Head of caudate nucleus (tissue), 42 donors: ENCODE results near the gene DYNC1H1.
"Not testable (repeated sequence)": the region's sequence is repeated elsewhere in the genome, so short reads cannot be mapped to it uniquely, and the experiment has no call there.

ENCODE experiments used
- DNase-seq, 42 donors: peaks; one replicate each; pipeline versions ENCODE4 v3.0.0 to v3.0.0-alpha.2; 2020 to 2021; ENCODE audit warnings: mixed read lengths in 7 of 42
- intact Hi-C: fragments of 100-400 bp; cut with DNase I; formaldehyde crosslinking; loops from one replicate; pipeline ENCODE4 v1.15.0; 2022

Gene DYNC1H1

GRCh38 chr14:102071283-102071998 lies 107.1 kb downstream of the DYNC1H1 start:
- DNase-seq: peak in 13 of 42 donors; percentile 17 to 72 (median 47)
- intact Hi-C loops: no loop called here

- no peak for DNase-seq
- intact Hi-C loops: no loop called here
Measured at GRCh38 chr14:102074415-102074964, 110.1 kb downstream of the DYNC1H1 start.

DNA sequence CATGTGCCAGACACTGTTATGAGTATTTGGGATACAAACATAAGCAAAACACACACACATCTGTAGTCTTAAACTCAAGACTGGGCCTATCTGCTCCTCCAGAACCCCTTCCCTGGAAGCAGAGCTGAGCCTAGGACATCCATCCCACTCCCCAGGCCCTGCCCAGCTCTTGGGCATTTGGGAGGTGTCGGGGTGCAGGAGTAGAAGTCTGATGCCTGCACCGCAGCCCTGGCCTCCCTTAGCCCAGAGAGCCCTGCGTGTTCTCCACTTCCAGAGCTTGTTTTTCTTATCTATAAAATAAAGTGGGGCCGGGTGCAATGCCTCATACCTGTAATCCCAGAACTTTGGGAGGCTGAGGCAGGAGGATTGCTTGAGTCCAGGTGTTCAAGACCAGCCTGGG lies 110.8 kb downstream of the DYNC1H1 start:
- no peak for DNase-seq
- intact Hi-C loops: no loop called here

DNA sequence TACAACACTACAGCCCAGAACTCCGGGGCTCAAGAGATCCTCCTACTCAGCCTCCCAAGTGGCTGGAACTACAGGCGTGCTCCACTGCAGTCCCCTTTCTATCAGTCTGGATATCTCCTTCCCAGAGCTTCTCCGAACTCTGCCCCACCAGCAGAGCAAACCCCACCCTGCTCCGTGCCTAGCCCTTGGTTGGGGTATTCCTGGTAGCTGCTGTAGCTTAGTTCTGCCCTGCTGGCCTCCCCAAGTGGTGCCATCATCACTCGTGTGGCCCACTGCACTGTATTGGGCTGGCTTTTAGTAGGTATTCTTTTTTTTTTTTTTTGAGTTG lies 113.0 kb downstream of the DYNC1H1 start:
- DNase-seq: peak in 1 of 42 donors; percentile 57
- intact Hi-C loops: no loop called here

DNA sequence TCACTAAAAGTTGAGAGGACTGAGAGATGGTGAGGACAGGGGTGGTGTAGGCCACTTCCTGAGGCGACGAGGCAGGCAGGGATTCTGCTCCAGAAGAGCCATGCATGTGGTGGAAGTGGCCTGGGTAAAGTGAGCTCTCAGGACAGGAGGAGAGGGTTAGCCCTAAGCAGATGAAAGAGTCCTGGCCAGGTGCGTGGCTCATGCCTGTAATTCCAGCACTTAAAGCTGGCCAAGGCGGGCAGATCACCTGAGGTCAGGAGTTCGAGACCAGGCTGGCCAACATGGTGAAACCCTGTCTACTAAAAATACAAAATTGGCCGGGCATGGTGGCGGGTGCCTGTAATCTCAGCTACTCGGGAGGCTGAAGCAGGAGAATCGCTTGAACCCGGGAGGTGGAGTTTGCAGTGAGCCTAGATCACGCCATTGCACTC lies 114.0 kb downstream of the DYNC1H1 start:
- peak in 1 of 42 donors; percentile 49 for DNase-seq
- intact Hi-C loops: not testable (repeated sequence)

- intact Hi-C loops: no loop called here
- peak in 1 of 42 donors; percentile 49 for DNase-seq
Measured at GRCh38 chr14:102078831-102079699, 114.7 kb downstream of the DYNC1H1 start.

- DNase-seq: no peak
- intact Hi-C loops: no loop called here
Measured at GRCh38 chr14:102079700-102079979, 115.3 kb downstream of the DYNC1H1 start.

DNA sequence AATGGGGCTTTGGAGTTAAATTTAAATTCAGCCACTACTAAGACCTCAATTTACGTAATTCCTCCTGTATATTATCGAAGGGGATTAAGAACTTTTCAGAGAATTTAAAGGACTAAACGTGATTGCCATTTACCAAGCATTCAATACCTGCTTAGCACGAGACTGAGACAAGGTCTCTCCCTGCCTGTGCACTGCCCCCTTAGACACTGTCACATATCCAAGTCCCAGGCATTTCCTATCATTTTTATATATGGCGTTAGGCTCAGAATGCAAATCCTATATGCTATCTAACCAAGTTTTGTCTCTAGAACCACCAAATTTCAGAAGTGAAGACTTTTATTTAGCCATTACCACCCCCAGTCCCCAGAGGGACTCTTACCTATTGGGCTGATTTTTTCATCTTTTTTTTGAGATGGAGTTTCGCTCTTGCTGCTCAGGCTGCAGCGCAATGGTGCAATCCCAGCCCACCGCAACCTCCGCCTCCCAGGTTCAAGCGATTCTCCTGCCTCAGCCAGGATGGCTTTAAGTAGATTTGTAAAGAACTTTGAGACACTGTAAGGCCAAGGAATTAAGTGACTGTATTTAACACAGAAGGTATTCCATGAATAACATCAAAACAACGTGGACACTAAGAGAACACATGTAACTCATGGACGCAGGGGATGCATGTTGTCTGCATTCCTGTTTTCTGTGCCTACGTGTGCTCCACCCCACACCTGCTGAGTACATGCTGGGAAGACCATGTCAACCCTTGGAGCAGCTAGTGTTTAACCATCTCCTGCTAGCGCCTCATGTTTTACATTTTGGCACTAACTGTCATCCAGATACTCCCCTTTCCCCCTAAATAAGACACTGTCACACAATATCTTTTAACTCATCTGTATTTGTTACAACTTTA lies 116.1 kb downstream of the DYNC1H1 start:
- intact Hi-C loops: no loop called here
- no peak for DNase-seq

DNA sequence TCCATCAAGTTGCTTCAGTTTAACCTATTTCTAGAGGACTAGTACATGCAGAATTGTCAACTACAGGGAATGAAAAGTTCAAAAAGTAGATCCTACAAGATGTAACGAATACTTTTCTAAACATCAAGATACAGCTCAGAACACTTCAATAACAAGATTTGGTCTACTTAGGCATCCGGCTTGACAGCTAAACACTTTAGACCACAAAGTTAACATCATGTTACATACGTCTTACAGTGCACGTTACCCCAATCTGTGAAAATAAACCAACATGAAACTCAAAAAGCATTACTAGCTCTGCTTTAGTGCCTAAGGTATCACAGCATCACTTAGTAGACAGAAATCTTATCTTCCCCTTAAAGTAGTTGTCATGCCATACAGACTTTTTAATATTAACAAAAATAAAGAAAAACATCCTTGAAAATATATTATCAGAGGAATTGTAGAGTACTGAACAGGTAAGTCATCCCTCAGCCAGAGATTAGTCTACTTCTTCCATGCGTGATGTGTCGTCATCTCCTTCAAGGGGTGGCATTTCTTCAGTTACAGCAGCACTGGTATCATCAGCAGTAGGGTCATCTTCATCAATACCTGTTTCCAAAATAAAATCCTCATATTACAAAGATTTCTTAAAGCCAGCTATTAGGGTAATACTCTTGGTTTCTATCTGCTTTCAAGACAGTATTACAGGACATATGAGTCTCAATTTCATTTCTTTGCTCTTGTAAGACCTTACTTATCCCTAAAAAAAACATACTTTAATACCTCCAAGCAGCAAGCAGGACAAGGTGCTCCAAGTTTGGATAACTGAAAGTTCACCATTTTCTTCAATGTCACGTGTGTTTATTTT lies 117.1 kb downstream of the DYNC1H1 start:
- no peak for DNase-seq

DNA sequence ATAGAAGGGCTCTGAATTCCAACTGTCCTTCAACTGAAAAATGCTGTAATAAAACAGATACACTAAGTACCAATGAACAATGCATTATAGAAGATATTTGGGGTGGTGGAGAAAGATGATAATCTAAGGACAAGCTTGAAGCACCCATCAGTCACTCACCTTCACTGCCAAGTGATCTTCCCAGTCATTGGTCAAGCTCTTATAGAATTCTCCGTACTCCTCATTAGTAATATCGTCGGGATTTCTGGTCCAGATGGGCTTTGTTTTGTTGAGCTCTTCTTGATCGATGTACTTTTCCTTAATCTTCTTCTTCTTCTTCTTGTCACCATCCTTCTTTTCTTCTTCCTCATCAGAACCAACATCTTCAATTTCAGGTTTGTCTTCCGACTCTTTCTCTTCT lies 120.1 kb downstream of the DYNC1H1 start:
- DNase-seq, intact Hi-C loops: not testable (repeated sequence)

More for the DNA sequence above, 117.1 kb downstream of the DYNC1H1 start:
- intact Hi-C loops: no loop called here

DNA sequence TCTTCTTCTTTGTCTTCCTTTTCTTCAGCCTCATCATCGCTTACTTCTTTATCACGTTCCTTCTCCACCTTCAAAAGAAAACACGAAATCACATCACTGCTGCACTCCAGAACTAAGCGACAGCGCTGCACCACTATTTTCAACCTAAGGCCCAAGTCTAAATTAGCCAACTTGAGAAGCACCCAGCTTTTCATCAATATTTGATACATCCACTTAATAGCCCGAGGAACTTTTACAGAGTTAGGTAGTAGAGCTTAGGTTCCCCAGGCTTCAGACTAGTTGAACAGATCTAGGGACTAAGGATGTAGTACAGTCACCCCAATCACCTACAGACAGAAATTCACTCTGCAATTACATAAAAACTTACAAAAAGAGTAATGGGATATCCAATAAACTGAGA lies 120.6 kb downstream of the DYNC1H1 start:
- no peak for DNase-seq
- intact Hi-C loops: loop anchor here (5.0 kb wide), 1 partner anchor 222 kb away; the partner anchor contains the start of gene MOK

- DNase-seq: peak in 1 of 42 donors; percentile 61
Measured at GRCh38 chr14:102085488-102085887, 121.1 kb downstream of the DYNC1H1 start.

DNA sequence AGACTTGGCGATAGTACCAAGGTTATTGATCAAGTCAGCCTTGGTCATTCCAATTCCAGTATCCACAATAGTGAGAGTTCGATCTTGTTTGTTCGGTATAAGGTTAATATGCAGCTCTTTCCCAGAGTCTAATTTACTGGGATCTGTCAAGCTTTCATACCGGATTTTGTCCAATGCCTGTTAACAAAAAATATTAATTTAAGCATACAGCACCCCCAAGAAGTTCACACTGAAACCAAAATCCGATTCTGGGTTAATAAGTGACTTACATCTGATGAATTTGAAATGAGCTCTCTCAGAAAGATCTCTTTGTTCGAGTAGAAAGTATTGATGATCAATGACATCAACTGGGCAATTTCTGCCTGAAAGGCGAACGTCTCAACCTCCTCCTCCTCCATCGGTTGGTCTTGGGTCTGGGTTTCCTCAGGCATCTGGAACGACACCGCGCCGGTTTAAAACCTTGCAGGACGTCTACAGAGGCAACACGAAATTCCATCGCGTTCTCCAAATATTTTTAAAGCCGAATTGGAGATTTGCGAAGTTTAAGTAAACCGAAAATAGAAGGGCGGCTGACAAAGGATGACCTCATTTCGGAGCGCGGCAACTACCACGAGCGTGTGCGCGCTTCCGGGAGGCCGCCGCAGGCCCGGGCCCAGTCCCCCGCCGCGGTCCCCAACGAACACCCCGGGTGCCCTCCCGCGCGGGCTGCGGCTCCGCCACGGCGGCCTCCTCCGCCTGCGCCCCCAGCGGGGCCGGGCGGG lies 121.8 kb downstream of the DYNC1H1 start:
- peak in 30 of 42 donors; percentile 29 to 74 (median 52) for DNase-seq
- intact Hi-C loops: loop anchor here (5.0 kb wide), 1 partner anchor 221 kb away; the partner anchor contains the start of gene MOK

More at GRCh38 chr14:102085488-102085887, 121.1 kb downstream of the DYNC1H1 start:
- intact Hi-C loops: loop anchor here (5.0 kb wide), 1 partner anchor 222 kb away; the partner anchor contains the start of gene MOK

DNA sequence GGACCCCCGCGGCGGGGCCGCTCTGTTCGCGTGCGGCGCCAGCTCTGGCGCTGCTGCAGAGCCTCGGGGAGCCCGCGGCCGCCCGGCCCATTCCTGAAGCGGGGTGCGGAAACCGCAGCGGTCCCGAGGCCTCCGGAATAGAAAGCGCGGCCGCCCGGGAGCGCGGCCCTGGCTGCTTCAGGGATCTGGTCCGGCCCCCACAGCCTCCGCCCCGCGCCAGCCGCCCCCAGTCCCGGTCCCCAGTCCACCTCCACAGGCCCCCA lies 122.3 kb downstream of the DYNC1H1 start:
- DNase-seq: no peak
- intact Hi-C loops: loop anchor here (5.0 kb wide), 1 partner anchor 221 kb away; the partner anchor contains the start of gene MOK

GRCh38 chr14:102086972-102087761 lies 122.8 kb downstream of the DYNC1H1 start, which contains the start of gene HSP90AA1:
Gene HSP90AA1 (minus strand): TSS chr14:102087044. CDS start chr14:102086378, 666 bp downstream.
- intact Hi-C loops: loop anchor here (5.0 kb wide), 1 partner anchor 220 kb away; the partner anchor contains the start of gene MOK
- peak; percentile 81 to 97 (median 93) for DNase-seq

DNA sequence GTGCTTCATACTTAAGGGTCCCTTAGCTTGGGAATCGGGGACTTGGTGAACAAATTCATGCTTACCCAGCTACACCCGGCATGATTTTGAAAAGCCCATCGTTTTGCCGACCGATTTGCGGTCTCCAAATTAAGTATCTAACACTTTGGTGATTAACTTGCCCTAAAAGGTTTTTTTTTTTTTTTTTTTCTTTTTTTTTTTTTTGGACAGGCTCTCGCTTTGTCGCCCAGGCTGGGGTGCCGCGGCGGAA lies 123.3 kb downstream of the DYNC1H1 start:
- peak in 1 of 42 donors; percentile 34 for DNase-seq
- intact Hi-C loops: loop anchor here (5.0 kb wide), 1 partner anchor 220 kb away; the partner anchor contains the start of gene MOK
